ENCODE data around the gene STAG2. TPM values are rescaled to one million over a fixed set of nuclear protein-coding genes. Genes with fewer than 3 reads are reported as not detected.
A peak's percentile ranks its signal among the peaks of the same experiment; 100 is the strongest.

The STAG2 gene
- total and polyA plus RNA-seq, 8 donors = 47.8 to 142 (median 114) TPM

- Histone ChIP-seq H3K36me3 (no peaks in the 10 kb centered on the region), H3K9me3 (no peaks in the 10 kb centered on the region), H3K4me1 (peaks cover 0 to 21% of the 10 kb centered on the region in 2 donors), H3K27ac (no peak overlapping the region), H3K4me3 (no peak overlapping the region), H3K27me3 (no peaks in the 10 kb centered on the region)
- intact Hi-C loops (cut with DNase I) = no loop called here
- no peak for TF ChIP-seq CTCF (IDR thresholded peaks at IDR 0.05)
- DNase-seq = no peak
- no peak for ATAC-seq
Measured at GRCh38 chrX:124010566-124010965, 49.1 kb downstream of the STAG2 start.

- DNase-seq (no peak), ATAC-seq (no peak)
- no peaks in the 10 kb centered on the region for H3K9me3 ChIP-seq
Measured at GRCh38 chrX:124015721-124016120, 54.2 kb downstream of the STAG2 start.

GRCh38 chrX:124016825-124017224 is 55.3 kb downstream of the STAG2 start:
- intact Hi-C loops (cut with DNase I) = no loop called here
- Histone ChIP-seq H3K4me1 (peaks cover 0 to 8% of the 10 kb centered on the region in 2 donors), H3K9me3 (no peaks in the 10 kb centered on the region), H3K36me3 (no peaks in the 10 kb centered on the region), H3K27ac (no peak overlapping the region), H3K27me3 (no peaks in the 10 kb centered on the region), H3K4me3 (no peak overlapping the region)
- ATAC-seq = no peak
- TF ChIP-seq CTCF (IDR thresholded peaks at IDR 0.05) = no peak
- no peak for DNase-seq

More at GRCh38 chrX:124015721-124016120, 54.2 kb downstream of the STAG2 start:
- TF ChIP-seq CTCF (IDR thresholded peaks at IDR 0.05) = no peak
- H3K27me3 ChIP-seq = no peaks in the 10 kb centered on the region
- intact Hi-C loops (cut with DNase I) = no loop called here
- H3K36me3 ChIP-seq = no peaks in the 10 kb centered on the region
- no peak overlapping the region for H3K27ac ChIP-seq
- H3K4me1 ChIP-seq = peaks cover 0 to 12% of the 10 kb centered on the region in 2 donors
- no peak overlapping the region for H3K4me3 ChIP-seq

- no peaks in the 10 kb centered on the region for H3K36me3 ChIP-seq
- TF ChIP-seq CTCF (IDR thresholded peaks at IDR 0.05) = no peak
- H3K27me3 ChIP-seq = no peaks in the 10 kb centered on the region
- DNase-seq (peak in 1 of 4 donors; percentile 5), ATAC-seq (no peak)
- intact Hi-C loops (cut with DNase I) = no loop called here
- no peaks in the 10 kb centered on the region for H3K4me1 ChIP-seq
- no peaks in the 10 kb centered on the region for H3K9me3 ChIP-seq
- H3K27ac ChIP-seq = no peak overlapping the region
- no peak overlapping the region for H3K4me3 ChIP-seq
Measured at GRCh38 chrX:124018023-124018422, 56.5 kb downstream of the STAG2 start.

GRCh38 chrX:124023838-124024238 is 62.3 kb downstream of the STAG2 start:
- no peak for DNase-seq
- Histone ChIP-seq H3K27ac (no peak overlapping the region), H3K4me1 (no peaks in the 10 kb centered on the region), H3K9me3 (no peaks in the 10 kb centered on the region), H3K36me3 (no peaks in the 10 kb centered on the region), H3K27me3 (no peaks in the 10 kb centered on the region), H3K4me3 (no peak overlapping the region)
- no peak for ATAC-seq
- TF ChIP-seq CTCF (IDR thresholded peaks at IDR 0.05) = no peak
- intact Hi-C loops (cut with DNase I) = no loop called here

Data from left lung (tissue), 10 donors.